HG03565 (cell line): ENCODE results near the gene EIF3M.
"Not testable (repeated sequence)": the region's sequence is repeated elsewhere in the genome, so short reads cannot be mapped to it uniquely, and the experiment has no call there.

Source experiments
- ATAC-seq: cut with Tn5 transposase; IDR thresholded peaks from one replicate; pipeline ENCODE4 v1.9.1; 2021; ENCODE audit warnings: mild to moderate bottlenecking, moderate library complexity; ENCODE audit not compliant: unreplicated experiment

The EIF3M gene

DNA sequence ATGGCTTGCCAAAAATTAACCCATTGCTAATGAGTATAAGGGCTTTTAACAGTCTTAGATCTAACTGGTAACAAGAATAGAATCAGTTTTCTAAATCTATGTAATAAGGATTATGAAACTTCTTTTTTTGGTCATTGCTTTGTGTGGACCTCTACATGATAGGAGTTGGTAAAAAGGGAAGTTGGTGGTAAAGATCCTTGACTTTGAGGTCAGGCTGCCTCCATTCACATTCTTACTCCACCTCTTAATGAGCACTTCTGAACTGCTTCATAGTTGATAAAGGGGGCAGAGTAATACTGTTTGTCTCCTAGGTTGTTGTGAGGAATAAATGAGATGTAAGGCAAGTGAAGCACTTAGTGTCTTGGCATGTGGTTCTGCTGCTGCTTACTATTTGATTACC is 10.6 kb downstream of the EIF3M start:
- ATAC-seq = no peak

DNA sequence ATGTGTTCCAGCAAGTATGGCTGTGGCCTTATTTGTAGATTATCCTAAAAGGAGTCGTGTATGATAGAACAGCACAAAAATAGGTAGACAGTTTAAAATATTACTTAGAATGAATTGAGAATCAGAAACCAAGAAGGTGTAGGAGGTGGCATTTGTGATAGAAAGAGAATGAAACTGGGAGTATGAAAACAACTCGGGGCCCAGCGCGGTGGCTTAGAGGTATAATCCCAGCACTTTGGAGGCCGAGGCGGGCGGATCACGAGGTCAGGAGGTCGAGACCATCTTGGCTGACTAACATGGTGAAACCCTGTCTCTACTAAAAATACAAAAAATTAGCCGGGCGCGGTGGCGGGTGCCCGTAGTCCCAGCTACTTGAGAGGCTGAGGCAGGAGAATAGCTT is 12.5 kb downstream of the EIF3M start:
- not testable (repeated sequence) for ATAC-seq

DNA sequence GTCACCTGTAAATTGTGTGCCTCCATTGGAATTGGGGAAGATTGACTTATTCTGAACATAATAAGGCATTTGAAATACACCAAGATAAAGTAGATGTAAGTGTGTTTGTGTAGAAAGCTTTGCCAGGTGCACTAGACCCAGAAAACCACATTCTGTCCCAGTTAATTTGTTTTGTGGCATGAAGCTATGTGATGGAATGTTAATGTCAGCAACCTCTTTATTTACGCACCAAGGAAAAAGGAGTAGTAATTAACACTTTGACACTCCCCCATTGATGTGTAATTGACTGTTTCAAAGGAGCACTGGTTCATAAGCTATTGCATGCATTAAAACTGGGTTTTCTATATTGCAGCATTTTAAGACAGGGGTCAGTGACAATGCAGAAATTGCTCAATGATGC is 14.3 kb downstream of the EIF3M start:
- ATAC-seq = no peak

DNA sequence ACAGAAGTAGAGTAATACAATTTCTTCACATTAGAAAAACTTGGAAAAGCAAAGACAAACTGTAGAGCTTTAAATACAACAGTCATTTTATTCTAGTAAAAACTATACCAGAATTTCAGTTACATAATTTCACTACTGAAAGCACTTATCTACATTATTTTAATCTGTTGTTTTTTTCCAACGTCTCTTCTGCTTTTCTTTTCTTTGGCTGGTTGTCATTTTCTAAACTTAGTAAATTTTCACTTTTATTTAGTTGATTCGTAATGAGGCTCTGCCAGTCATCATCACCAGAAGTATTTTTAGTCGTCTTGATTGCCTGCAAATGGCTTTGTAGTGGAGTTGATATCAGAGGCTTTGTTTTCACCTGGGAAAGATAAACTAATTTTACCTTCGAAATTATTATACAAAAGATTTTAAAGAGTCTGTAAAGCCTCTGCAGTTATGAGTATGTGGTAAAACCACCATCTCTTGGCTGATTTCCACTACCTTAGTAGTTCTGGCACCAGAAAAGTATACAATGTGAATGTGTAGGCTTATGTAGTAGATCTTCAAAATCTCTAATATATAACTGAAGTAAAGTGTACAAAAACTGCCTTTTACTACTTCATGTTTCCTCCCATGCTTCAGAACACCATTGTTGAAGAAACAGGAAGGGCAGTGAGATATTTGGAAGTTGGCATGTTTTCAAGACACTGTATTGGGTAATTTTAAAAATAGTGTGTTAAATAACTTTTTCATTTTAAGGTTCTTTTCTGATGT is 19.2 kb downstream of the EIF3M start:
- no peak for ATAC-seq

DNA sequence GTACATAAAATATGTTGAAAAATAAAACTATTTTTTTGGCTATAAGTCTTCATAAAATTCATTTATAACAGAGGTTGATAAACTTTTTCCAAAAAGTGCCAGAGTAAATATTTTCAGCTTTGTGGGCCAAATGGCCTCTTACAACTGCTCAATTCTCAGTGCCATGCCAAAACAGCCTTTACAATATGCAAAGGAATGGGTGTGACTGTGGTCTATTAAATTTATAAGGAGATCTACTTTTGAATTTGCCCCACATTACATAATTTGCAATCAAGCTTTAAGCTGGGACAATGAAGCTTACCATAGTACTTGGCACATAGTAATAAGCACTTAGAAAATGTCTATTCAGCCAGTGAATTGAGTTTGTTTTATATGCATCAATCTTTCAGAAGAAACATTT is 22.6 kb downstream of the EIF3M start:
- no peak for ATAC-seq

DNA sequence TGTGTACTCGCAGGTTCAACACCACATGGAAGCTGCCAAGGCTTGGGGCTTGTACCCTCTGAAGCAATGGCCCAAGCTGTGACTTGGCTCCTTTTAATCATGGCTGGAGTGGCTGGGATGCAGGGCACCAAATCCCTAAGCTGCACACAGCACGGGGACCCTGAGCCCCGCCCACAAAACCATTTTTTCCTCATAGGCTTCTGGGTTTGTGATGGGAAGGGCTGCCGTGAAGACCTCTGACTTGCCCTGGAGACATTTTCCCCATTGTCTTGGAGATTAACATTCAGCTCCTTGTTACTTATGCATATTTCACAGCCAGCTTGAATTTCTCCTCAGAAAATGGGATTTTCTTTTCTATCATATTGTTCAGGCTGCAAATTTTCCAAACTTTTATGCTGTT is 25.2 kb downstream of the EIF3M start:
- ATAC-seq = not testable (repeated sequence)

DNA sequence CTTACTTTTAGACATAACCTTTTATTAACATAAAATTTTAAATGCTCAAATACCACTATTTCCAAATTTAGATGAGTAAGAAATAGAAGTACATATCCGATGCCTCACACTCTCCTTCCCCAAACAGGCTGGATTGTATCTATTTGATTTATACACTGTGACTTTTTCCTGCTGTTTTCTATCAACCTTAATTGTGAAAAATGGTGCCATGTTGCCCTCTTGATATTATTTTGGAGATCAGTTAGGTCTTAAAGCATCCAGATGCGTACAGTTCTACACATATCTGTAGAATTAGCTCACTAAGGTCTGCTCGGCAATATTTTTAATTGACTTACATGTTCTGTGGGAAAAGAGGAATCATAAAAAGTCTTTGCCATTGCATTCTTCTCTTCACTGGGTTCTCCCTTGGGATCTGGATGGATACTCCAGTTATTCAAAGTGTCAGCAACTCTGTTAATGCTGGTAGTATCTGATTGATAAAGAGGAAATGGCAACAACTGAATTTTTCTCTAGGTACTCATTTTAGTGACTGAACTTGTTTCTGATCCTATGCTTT is 27.2 kb downstream of the EIF3M start:
- no peak for ATAC-seq

DNA sequence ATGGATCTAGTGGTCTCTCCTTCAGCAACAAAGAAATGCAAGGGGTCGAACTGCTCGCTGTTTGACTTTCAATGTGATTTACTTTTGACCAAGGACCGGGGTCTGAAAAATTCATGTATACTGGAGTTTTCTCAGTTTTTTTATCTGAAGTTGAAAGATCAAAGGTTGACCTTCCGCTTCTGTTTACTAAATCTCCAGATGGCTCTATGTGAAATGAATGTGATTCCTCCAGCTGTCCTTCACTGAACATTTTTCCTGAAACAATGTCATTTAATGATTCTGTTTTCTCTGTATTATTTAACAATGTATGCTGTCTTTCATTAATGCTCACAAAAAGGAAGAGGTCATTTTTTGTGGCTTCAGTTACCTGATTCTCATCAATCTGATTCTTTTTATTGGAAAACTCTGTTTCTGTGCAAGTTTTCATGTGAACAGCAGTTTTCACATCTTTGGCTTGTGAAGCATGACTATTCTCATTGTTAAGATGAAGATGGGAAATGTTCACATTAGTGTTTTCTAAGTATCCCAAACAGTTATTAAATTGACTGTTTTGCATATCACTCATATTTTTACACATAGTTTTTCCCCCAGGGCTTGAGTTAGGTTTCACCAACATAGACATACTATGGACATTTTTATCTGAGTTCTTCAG is 30.0 kb downstream of the EIF3M start:
- ATAC-seq = no peak

DNA sequence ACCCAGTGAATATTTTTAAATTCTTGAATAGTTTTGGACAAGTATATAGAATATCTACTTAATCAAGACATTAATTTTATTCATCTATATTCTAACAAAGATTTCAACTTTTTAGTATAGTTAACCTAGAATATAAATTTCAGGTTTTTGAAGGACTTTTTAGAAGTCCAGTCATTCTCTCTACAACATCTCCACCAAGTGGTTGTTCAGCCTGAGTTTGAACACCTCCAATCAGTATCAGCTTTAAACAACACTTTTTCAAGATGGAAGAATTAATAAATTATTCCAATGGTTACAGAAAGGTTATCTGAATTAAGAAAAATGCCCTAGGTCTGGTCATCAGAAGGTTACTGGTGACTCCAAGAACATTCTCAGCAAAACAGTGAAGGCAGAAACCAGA is 31.8 kb downstream of the EIF3M start:
- no peak for ATAC-seq

DNA sequence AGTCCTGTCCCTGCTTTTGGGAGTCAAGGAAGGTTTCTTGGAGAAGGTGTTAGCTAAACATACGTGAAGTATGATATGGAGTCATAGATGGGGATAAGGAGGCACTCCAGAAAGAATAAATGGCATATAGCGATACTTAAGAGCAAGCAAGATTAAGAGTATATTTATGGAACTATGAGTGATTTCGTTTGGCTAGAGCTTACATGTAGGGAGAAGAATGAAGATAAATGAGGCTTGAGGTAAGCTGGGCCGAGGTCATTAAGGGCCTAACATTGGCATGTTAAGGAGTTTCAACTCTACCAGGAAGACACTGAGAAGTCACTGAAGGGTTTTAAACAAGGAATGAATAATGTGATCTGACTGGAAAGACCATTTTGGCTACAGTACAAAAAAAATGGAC is 33.3 kb downstream of the EIF3M start:
- no peak for ATAC-seq

DNA sequence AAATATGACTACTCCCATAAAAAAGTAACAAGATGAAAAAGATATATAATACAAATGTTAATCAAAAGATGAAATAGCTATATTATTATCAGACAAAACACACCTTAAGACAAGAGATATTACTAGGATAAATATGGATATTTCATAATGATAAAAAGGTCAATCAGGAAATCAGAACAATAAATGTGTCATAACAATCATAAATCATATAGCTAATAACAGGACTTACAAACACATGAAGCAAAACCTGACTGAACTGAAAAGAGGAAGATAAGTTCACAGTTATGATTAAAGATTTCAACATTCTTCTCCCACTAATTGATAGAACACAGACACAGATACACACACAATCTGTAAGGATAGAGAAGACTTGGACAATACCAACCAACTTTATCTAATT is 47.2 kb downstream of the EIF3M start:
- no peak for ATAC-seq

DNA sequence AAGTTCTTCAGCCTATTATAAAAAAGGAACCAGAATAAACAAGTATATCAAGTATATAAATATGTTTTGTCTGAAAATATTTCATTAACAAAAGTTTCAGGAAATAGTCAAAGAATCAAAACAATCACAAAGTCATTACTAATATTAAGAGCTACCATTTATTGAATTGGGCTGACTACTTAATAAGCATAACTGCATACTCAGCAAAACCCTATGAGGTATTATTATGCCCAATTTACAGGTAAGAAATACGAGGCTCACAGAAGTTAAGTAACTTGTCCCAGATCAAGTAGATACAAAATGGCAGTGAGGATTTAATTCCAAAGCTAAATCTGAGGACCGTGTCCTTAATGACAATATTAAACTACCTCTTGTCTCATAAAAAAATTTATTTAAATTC is 52.2 kb downstream of the EIF3M start:
- ATAC-seq = no peak

DNA sequence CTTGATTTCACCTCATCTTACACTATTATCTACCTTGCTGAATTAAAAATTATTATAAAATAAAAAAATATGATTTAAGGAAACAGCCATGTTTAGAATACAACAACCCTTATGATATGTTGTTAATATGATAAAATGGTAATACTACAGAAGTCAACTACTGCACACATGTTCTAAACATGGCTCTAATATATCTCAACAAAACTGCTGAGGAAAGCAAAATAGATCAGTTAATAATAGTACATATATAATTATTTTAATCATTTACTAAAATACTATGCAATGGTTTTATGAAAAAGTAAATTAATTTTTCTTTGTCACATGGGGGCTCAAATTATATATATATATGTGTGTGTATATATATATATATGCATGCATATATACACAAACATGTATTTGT is 57.7 kb downstream of the EIF3M start:
- no peak for ATAC-seq

DNA sequence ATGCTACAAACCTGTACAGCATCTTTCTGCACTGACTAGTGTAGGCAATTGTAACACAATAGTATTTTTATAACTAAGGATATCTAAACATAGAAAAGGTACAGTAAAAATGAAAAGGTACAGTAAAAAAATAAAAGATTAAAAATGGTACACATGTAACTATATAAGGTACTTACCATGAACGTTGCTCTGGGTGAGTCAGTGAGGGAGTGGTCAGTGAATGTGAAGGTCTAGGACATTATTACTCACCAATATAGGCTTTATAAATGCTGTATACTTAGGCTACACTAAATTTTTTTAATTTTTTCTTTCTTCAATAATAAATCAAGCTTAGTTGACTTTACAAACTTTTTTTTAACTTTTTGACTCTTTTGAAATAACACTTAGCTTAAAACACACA is 59.9 kb downstream of the EIF3M start:
- ATAC-seq = no peak
